Peyer's patch (tissue), 4 donors: ENCODE measurements around the gene TUSC2. TPM values are rescaled to one million over a fixed set of nuclear protein-coding genes. Genes with fewer than 3 reads are reported as not detected.
A peak's percentile ranks its signal among the peaks of the same experiment; 100 is the strongest.

Experiments
- DNase-seq, 3 donors: peaks; one replicate each; pipeline ENCODE4 v3.0.0-alpha.2; 2017 to 2019
- H3K27ac ChIP-seq, 4 donors: fragments of 200-600 bp; sonication (generic); one replicate each; pipeline ENCODE4 v1.5.1; 2016 to 2019
- H3K27me3 ChIP-seq, 2 donors: fragments of 200-600 bp; sonication (generic); one replicate each; pipeline ENCODE4 v1.5.1; 2019
- H3K36me3 ChIP-seq, 3 donors: fragments of 200-600 bp; sonication (generic); one replicate each; pipeline ENCODE4 v1.5.1; 2016 to 2019
- H3K4me1 ChIP-seq, 4 donors: fragments of 200-600 bp; sonication (generic); one replicate each; pipeline ENCODE4 v1.5.1; 2016 to 2019
- H3K4me3 ChIP-seq, 4 donors: fragments of 200-600 bp; sonication (generic); 1 replicate in 3 of 4; 2 replicates in 1 of 4; pipeline ENCODE4 v1.5.1; 2016 to 2019; ENCODE audit warnings: mild to moderate bottlenecking in 1 of 4
- H3K9me3 ChIP-seq, 4 donors: fragments of 200-600 bp; sonication (generic); one replicate each; pipeline ENCODE4 v1.5.1; 2016 to 2019; ENCODE audit warnings: mild to moderate bottlenecking in 1 of 4
- POLR2A ChIP-seq, 2 donors: fragments of 450-650 bp; IDR thresholded peaks; one replicate each; pipeline ENCODE4 v1.5.1; 2017; ENCODE audit warnings: antibody characterized with exemption in 2 of 2, mild to moderate bottlenecking in 2 of 2, moderate library complexity in 2 of 2
- total RNA-seq, 4 donors: library from RNA; depleted of rRNA; stranded (reverse); fragments of >200 nt; gene quantifications; one replicate each; pipeline ENCODE4 v1.1.0, GENCODE V29; 2016
- TF ChIP-seq, protein P1 (sequence below), 6 experiments: fragments of 450-650 bp in 4 of 6; fragments of 200-600 bp in 2 of 6; sonication (generic) in 1 of 6; IDR thresholded peaks; one replicate each; pipeline ENCODE4 v1.5.1; 2017 to 2019; ENCODE audit warnings: antibody characterized with exemption in 6 of 6, mild to moderate bottlenecking in 3 of 6, moderate library complexity in 1 of 6

TUSC2 gene
- total RNA-seq, 4 donors from 2014 or later, result 5.8 to 19.8 (median 17.5) TPM

DNA sequence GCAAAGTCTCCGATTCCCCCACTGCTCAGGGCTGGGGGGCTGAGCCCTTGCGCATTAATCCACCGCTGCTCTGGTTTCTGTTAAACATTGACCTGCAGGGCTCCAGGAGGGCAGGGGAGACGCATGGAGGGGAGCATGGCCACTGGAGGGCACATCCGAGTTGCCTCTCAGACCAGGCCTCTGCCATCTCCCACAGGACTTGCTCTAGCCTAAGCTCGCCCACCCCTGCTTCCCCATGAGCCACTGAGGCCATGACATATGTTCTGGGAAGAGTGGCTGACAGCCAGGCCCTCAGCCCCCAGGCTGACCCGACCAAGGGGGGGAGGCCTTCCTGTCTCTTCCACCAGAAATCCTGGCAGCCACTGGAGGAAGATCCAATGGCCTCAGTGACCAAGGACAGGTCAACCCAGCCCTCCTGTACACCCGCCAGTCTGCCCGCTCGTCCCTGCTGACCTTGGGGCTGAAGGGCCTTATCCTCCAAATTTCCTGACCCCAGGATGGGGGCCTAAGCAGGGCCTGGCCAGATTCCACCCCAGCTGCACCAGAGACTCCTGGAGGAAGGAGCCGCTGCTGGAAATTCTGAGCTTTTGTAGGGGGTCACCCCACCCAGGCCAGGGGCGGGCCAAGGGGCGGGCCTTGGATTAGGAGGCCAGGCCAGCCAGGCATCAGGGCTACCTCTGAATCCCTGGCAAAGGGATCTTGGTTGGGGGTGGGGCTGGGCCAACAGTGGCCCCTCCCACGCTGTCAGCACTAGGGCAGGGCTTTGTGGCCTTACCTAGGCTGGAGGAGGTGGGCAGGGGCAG, 24.8 kb downstream of the TUSC2 start, which contains the start of gene HYAL1:
Gene HYAL1, minus strand, starts transcription at position 562 of the 803 bp plus-strand sequence. CDS start 618 bp downstream, outside the sequence.
- Histone ChIP-seq H3K36me3 (no peaks in the 10 kb centered on the region), H3K27ac (peak within 1 kb of the TSS in 3 of 4 donors; percentile 4 to 61 (median 15)), H3K9me3 (no peaks in the 10 kb centered on the region), H3K4me1 (peaks cover 3 to 31% (median 4%) of the 10 kb centered on the region in 4 donors), H3K27me3 (no peaks in the 10 kb centered on the region), H3K4me3 (peak within 1 kb of the TSS in 2 of 4 donors; percentile 8 to 34)
- peak in 2 of 3 donors; percentile 62 to 68 for DNase-seq
- TF ChIP-seq, protein P1, sequence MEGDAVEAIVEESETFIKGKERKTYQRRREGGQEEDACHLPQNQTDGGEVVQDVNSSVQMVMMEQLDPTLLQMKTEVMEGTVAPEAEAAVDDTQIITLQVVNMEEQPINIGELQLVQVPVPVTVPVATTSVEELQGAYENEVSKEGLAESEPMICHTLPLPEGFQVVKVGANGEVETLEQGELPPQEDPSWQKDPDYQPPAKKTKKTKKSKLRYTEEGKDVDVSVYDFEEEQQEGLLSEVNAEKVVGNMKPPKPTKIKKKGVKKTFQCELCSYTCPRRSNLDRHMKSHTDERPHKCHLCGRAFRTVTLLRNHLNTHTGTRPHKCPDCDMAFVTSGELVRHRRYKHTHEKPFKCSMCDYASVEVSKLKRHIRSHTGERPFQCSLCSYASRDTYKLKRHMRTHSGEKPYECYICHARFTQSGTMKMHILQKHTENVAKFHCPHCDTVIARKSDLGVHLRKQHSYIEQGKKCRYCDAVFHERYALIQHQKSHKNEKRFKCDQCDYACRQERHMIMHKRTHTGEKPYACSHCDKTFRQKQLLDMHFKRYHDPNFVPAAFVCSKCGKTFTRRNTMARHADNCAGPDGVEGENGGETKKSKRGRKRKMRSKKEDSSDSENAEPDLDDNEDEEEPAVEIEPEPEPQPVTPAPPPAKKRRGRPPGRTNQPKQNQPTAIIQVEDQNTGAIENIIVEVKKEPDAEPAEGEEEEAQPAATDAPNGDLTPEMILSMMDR (IDR thresholded peaks at IDR 0.05), result peak in 1 of 6 experiments; percentile 10
- TF ChIP-seq POLR2A (IDR thresholded peaks at IDR 0.05), result no peak

DNA sequence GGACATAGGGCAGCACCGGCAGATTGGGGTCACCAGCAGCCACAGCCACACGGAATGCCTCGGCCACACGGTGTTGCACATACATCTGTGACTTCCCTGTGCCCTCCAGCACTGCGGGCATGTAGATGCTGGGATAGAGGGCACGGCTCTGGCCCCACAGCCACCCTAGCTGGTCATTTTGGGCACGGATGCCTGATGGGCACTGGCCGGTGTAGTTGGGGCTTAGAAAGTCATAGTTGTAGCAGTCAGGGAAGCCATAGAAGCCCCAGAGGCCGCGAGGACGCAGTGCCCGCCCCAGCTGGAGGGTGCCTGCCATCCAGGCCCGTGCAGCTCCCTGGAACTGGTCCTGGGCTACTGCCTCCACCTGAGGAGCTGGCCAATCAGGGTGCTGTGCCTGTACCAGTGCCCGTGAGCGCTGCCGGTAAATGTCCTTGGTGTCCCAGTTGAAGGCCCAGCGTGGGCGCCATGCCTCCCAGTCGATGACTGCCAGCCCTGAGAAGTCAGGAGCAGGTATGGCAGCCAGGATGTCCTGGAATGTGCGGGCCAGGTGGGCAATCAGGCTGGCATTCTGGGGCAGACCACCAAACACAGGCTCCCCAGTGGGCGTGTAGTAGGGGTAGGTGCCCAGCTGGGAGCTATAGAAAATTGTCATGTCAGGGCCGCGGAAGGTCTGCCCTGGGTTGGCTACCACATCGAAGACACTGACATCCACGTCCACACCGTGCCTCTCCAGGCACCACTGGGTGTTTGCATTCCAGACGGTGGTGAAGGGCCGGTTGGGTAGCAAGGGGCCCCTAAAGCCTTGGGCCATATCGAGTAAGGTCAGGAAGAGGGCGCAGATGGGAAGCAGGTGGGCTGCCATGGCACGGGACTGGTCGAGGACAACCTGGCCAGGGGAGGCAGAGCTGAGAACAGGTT, 25.7 kb downstream of the TUSC2 start:
- H3K4me1 ChIP-seq, result peaks cover 3 to 39% (median 7%) of the 10 kb centered on the region in 4 donors
- H3K4me3 ChIP-seq, result peak overlapping the region in 2 of 4 donors; percentile 8 to 34

DNA sequence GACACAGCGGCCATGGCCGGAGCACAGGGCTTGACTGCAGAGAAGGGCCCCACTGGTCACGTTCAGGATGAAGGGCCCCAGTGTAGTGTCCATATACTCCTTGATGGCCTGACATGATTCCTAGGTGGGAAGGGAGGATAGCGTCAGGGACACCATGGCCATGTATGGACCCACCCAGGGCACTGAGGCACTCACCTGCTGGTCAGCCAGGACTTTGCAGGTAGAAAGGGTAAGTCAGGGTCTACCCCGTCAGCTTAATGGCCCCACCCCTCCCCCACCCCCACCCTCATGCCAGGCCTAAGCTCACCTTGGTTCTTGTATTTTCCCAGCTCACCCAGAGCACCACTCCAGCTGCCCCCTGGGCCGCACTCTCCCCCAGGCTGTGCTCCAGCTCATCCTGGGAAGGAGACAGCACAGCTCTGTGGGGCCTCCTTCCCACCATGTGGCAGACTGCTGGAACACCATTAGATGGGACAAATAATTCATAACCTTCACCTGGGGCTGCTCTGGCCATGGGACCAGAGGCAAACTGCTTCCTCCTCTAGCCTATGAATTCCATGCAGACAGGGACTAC, 27.3 kb downstream of the TUSC2 start:
- peak in 1 of 3 donors; percentile 52 for DNase-seq
- TF ChIP-seq POLR2A (IDR thresholded peaks at IDR 0.05), result no peak
- TF ChIP-seq, protein P1 (IDR thresholded peaks at IDR 0.05), result no peak
- Histone ChIP-seq H3K27ac (peak overlapping the region in 3 of 4 donors; percentile 91 to 93 (median 92)), H3K4me3 (peak overlapping the region in 1 of 4 donors; percentile 45), H3K27me3 (no peaks in the 10 kb centered on the region), H3K4me1 (peaks cover 3 to 42% (median 7%) of the 10 kb centered on the region in 4 donors), H3K36me3 (peaks cover 0 to 3% (median 0%) of the 10 kb centered on the region in 3 donors), H3K9me3 (no peaks in the 10 kb centered on the region)

More for the DNA sequence above, 25.7 kb downstream of the TUSC2 start:
- TF ChIP-seq, protein P1 (IDR thresholded peaks at IDR 0.05), result no peak
- no peak for TF ChIP-seq POLR2A (IDR thresholded peaks at IDR 0.05)
- H3K27ac ChIP-seq, result peak overlapping the region in 3 of 4 donors; percentile 4 to 61 (median 15)
- H3K9me3 ChIP-seq, result no peaks in the 10 kb centered on the region
- no peaks in the 10 kb centered on the region for H3K36me3 ChIP-seq
- DNase-seq, result peak in 1 of 3 donors; percentile 49
- no peaks in the 10 kb centered on the region for H3K27me3 ChIP-seq

GRCh38 chr3:50299929-50300680, 27.9 kb downstream of the TUSC2 start:
- H3K4me1 ChIP-seq, result peaks cover 3 to 42% (median 7%) of the 10 kb centered on the region in 4 donors

More at GRCh38 chr3:50299929-50300680, 27.9 kb downstream of the TUSC2 start:
- TF ChIP-seq, protein P1 (IDR thresholded peaks at IDR 0.05), result no peak
- TF ChIP-seq POLR2A (IDR thresholded peaks at IDR 0.05), result no peak
- Histone ChIP-seq H3K36me3 (peaks cover 0 to 3% (median 0%) of the 10 kb centered on the region in 3 donors), H3K4me3 (peak overlapping the region; percentile 36 to 73 (median 54)), H3K27ac (peak overlapping the region; percentile 89 to 93 (median 92)), H3K27me3 (no peaks in the 10 kb centered on the region), H3K9me3 (no peaks in the 10 kb centered on the region)
- DNase-seq, result no peak
